Ectodermal cell (in vitro differentiated cells): Measurements from ENCODE around the gene NUP50.

Experiments
- H3K27ac ChIP-seq: 2 replicates; pipeline ENCODE4 v1.7.0; 2013; ENCODE audit warnings: mild to moderate bottlenecking, low read depth, low read length; ENCODE audit not compliant: insufficient read depth, poor library complexity, severe bottlenecking
- H3K27me3 ChIP-seq: 2 replicates; pipeline ENCODE4 v1.7.0; 2013; ENCODE audit warnings: mild to moderate bottlenecking, low read length; ENCODE audit not compliant: insufficient read depth, control insufficient read depth, poor library complexity, severe bottlenecking
- H3K36me3 ChIP-seq: one replicate; pipeline ENCODE4 v1.7.0; 2013; ENCODE audit warnings: low read length; ENCODE audit not compliant: control insufficient read depth, insufficient read depth
- H3K4me1 ChIP-seq: one replicate; pipeline ENCODE4 v1.7.0; 2013; ENCODE audit warnings: low read length; ENCODE audit not compliant: control insufficient read depth, insufficient read depth
- H3K4me3 ChIP-seq: 2 replicates; pipeline ENCODE4 v1.7.0; 2013; ENCODE audit warnings: low read depth, low read length, control low read depth; ENCODE audit not compliant: insufficient read depth
- H3K9me3 ChIP-seq: 2 replicates; pipeline ENCODE4 v1.7.0; 2013; ENCODE audit warnings: mild to moderate bottlenecking, low read length, moderate library complexity; ENCODE audit not compliant: control insufficient read depth
- WGBS, 2 experiments: methylation state at CpG; one replicate each; pipeline ENCODE4 v1.1.7; 2013; ENCODE audit warnings: missing lambda C conversion rate in 2 of 2; 5-methylcytosine and 5-hydroxymethylcytosine counted together

NUP50 gene

GRCh38 chr22:45157907-45158306 is 5.8 kb upstream of the NUP50 start:
- H3K4me1 ChIP-seq = peaks cover 8% of the 10 kb centered on the region
- H3K4me3 ChIP-seq = no peak overlapping the region
- H3K27ac ChIP-seq = no peak overlapping the region
- peaks cover 6% of the 10 kb centered on the region for H3K36me3 ChIP-seq
- H3K9me3 ChIP-seq = no peaks in the 10 kb centered on the region
- 95 to 100% methylated on average over 2 to 3 of the region's 3 CpGs for WGBS, 2 experiments
- H3K27me3 ChIP-seq = no peaks in the 10 kb centered on the region

GRCh38 chr22:45159652-45160462 is 3.9 kb upstream of the NUP50 start:
- WGBS, 2 experiments = 77% methylated on average over 5 of the region's 5 CpGs
- Histone ChIP-seq H3K27ac (no peak overlapping the region), H3K4me3 (no peak overlapping the region)

GRCh38 chr22:45162531-45162930 is 1.2 kb upstream of the NUP50 start:
- H3K27ac ChIP-seq = no peak overlapping the region
- H3K4me3 ChIP-seq = no peak overlapping the region
- WGBS, 2 experiments = 60 to 64% methylated on average over 19 of the region's 19 CpGs
- no peaks in the 10 kb centered on the region for H3K27me3 ChIP-seq
- H3K9me3 ChIP-seq = no peaks in the 10 kb centered on the region
- peaks cover 19% of the 10 kb centered on the region for H3K4me1 ChIP-seq
- H3K36me3 ChIP-seq = peaks cover 12% of the 10 kb centered on the region

More at GRCh38 chr22:45159652-45160462, 3.9 kb upstream of the NUP50 start:
- Histone ChIP-seq H3K27me3 (no peaks in the 10 kb centered on the region), H3K4me1 (peaks cover 8% of the 10 kb centered on the region), H3K9me3 (no peaks in the 10 kb centered on the region), H3K36me3 (peaks cover 6% of the 10 kb centered on the region)

GRCh38 chr22:45163099-45163450 is 650 bp upstream of the NUP50 start:
- no peaks in the 10 kb centered on the region for H3K9me3 ChIP-seq
- 6 to 12% methylated on average over 13 of the region's 13 CpGs for WGBS, 2 experiments
- no peaks in the 10 kb centered on the region for H3K27me3 ChIP-seq
- H3K27ac ChIP-seq = no peak overlapping the region
- H3K4me1 ChIP-seq = peaks cover 19% of the 10 kb centered on the region
- H3K4me3 ChIP-seq = peak overlapping the region; percentile 86
- peaks cover 7% of the 10 kb centered on the region for H3K36me3 ChIP-seq

GRCh38 chr22:45164270-45165088 is 754 bp downstream of the NUP50 start:
- Histone ChIP-seq H3K4me1 (peaks cover 19% of the 10 kb centered on the region), H3K9me3 (no peaks in the 10 kb centered on the region), H3K27ac (peak overlapping the region; percentile 20), H3K36me3 (peaks cover 12% of the 10 kb centered on the region), H3K27me3 (no peaks in the 10 kb centered on the region), H3K4me3 (peak overlapping the region; percentile 86)
- 0 to 1% methylated on average over 58 to 59 of the region's 59 CpGs for WGBS, 2 experiments

- peaks cover 35% of the 10 kb centered on the region for H3K36me3 ChIP-seq
- WGBS, 2 experiments = 99% methylated on average over 3 to 4 of the region's 5 CpGs
Measured at GRCh38 chr22:45166932-45167331, 3.2 kb downstream of the NUP50 start.

GRCh38 chr22:45169591-45170466 is 6.1 kb downstream of the NUP50 start:
- 93% methylated on average over 19 of the region's 19 CpGs for WGBS, 2 experiments
- H3K4me1 ChIP-seq = peaks cover 11% of the 10 kb centered on the region
- no peak overlapping the region for H3K27ac ChIP-seq
- H3K27me3 ChIP-seq = no peaks in the 10 kb centered on the region
- H3K4me3 ChIP-seq = no peak overlapping the region
- H3K9me3 ChIP-seq = no peaks in the 10 kb centered on the region
- peaks cover 52% of the 10 kb centered on the region for H3K36me3 ChIP-seq

More at GRCh38 chr22:45166932-45167331, 3.2 kb downstream of the NUP50 start:
- H3K9me3 ChIP-seq = no peaks in the 10 kb centered on the region
- no peaks in the 10 kb centered on the region for H3K27me3 ChIP-seq
- no peak overlapping the region for H3K27ac ChIP-seq
- H3K4me1 ChIP-seq = peaks cover 16% of the 10 kb centered on the region
- no peak overlapping the region for H3K4me3 ChIP-seq

- Histone ChIP-seq H3K27me3 (no peaks in the 10 kb centered on the region), H3K36me3 (peaks cover 61% of the 10 kb centered on the region)
- WGBS, 2 experiments = 94 to 95% methylated on average over 6 of the region's 6 CpGs
Measured at GRCh38 chr22:45171830-45172229, 8.1 kb downstream of the NUP50 start.

GRCh38 chr22:45172881-45173585 is 9.3 kb downstream of the NUP50 start:
- no peak overlapping the region for H3K27ac ChIP-seq
- WGBS, 2 experiments = 97 to 99% methylated on average over 7 of the region's 7 CpGs
- no peak overlapping the region for H3K4me3 ChIP-seq
- H3K36me3 ChIP-seq = peaks cover 64% of the 10 kb centered on the region
- H3K27me3 ChIP-seq = no peaks in the 10 kb centered on the region
- H3K4me1 ChIP-seq = no peaks in the 10 kb centered on the region
- no peaks in the 10 kb centered on the region for H3K9me3 ChIP-seq

More at GRCh38 chr22:45171830-45172229, 8.1 kb downstream of the NUP50 start:
- H3K4me1 ChIP-seq = no peaks in the 10 kb centered on the region
- no peak overlapping the region for H3K27ac ChIP-seq
- no peak overlapping the region for H3K4me3 ChIP-seq
- no peaks in the 10 kb centered on the region for H3K9me3 ChIP-seq
